ACC112 (cell line): ENCODE results near the gene NET1.
A peak's percentile ranks its signal among the peaks of the same experiment; 100 is the strongest.

Experiments
- H2AFZ ChIP-seq: fragments of 200-600 bp; sonication (generic); one replicate; pipeline ENCODE4 v1.6.0; 2017; ENCODE audit warnings: antibody characterized with exemption, low read length; ENCODE audit not compliant: unreplicated experiment
- H3K27ac ChIP-seq: fragments of 200-600 bp; sonication (generic); 2 replicates; pipeline ENCODE4 v1.5.1; 2014; ENCODE audit warnings: low read depth, mild to moderate bottlenecking, antibody characterized with exemption, low read length, moderate library complexity
- H3K27me3 ChIP-seq: fragments of 200-600 bp; sonication (generic); 2 replicates; pipeline ENCODE4 v1.6.1; 2014; ENCODE audit warnings: mild to moderate bottlenecking, antibody characterized with exemption, low read length, moderate library complexity, mixed read lengths; ENCODE audit not compliant: insufficient read depth
- H3K36me3 ChIP-seq: fragments of 200-600 bp; sonication (generic); 2 replicates; pipeline ENCODE4 v1.6.1; 2016; ENCODE audit warnings: mild to moderate bottlenecking, antibody characterized with exemption, low read length, moderate library complexity, mixed read lengths; ENCODE audit not compliant: insufficient read depth
- H3K4me1 ChIP-seq: fragments of 200-600 bp; sonication (generic); one replicate; pipeline ENCODE4 v1.6.1; 2016; ENCODE audit warnings: low read length, mixed read lengths; ENCODE audit not compliant: insufficient read depth, unreplicated experiment, control insufficient read depth
- H3K4me3 ChIP-seq: fragments of 200-600 bp; sonication (generic); 2 replicates; pipeline ENCODE4 v1.5.1; 2014; ENCODE audit warnings: mild to moderate bottlenecking, low read depth, low read length
- H3K79me2 ChIP-seq: fragments of 200-600 bp; sonication (generic); one replicate; pipeline ENCODE4 v1.6.0; 2016; ENCODE audit warnings: low read length; ENCODE audit not compliant: control insufficient read depth, unreplicated experiment, insufficient read depth

Gene NET1

GRCh38 chr10:5453749-5454489 lies 41.6 kb downstream of the NET1 start:
- no peak overlapping the region for H3K27ac ChIP-seq
- H3K79me2 ChIP-seq: peaks cover 13% of the 10 kb centered on the region
- peaks cover 9% of the 10 kb centered on the region for H3K4me1 ChIP-seq
- no peak overlapping the region for H2AFZ ChIP-seq
- H3K4me3 ChIP-seq: no peak overlapping the region
- no peaks in the 10 kb centered on the region for H3K27me3 ChIP-seq
- peaks cover 38% of the 10 kb centered on the region; the same call in 1 of the 2 replicates for H3K36me3 ChIP-seq

- no peaks in the 10 kb centered on the region for H3K79me2 ChIP-seq
- H2AFZ ChIP-seq: no peak overlapping the region
- no peaks in the 10 kb centered on the region for H3K27me3 ChIP-seq
- peaks cover 4% of the 10 kb centered on the region for H3K4me1 ChIP-seq
- peaks cover 45% of the 10 kb centered on the region; the same call in 1 of the 2 replicates for H3K36me3 ChIP-seq
- H3K4me3 ChIP-seq: no peak overlapping the region
- H3K27ac ChIP-seq: no peak overlapping the region
Measured at GRCh38 chr10:5456563-5456962, 44.2 kb downstream of the NET1 start.

DNA sequence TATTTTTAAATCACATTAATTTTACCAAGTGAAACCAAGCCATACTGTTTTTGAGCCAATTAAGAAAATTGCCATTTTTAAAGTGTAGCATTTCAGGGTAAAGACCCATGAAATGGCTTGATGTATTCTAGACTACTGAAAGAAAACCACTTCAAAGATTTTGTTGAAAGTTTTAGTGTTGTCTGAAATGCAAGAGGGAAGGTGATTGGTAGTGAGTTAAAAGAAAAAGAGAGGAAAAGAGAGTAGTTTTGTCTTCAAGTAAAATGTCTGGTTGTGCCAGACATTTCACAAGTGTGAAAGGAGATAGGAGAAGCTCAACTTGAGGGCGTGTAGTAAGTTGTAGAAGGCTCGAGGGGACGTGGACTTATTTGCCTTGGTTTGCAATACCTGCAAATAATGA lies 45.4 kb downstream of the NET1 start:
- no peak overlapping the region for H3K4me3 ChIP-seq
- no peaks in the 10 kb centered on the region for H3K79me2 ChIP-seq
- no peaks in the 10 kb centered on the region for H3K27me3 ChIP-seq
- no peak overlapping the region for H2AFZ ChIP-seq
- peaks cover 11% of the 10 kb centered on the region for H3K4me1 ChIP-seq
- H3K36me3 ChIP-seq: peaks cover 45% of the 10 kb centered on the region; the same call in 1 of the 2 replicates
- H3K27ac ChIP-seq: no peak overlapping the region

- Histone ChIP-seq H3K79me2 (no peaks in the 10 kb centered on the region), H3K27ac (no peak overlapping the region), H3K4me3 (no peak overlapping the region), H3K36me3 (peaks cover 42% of the 10 kb centered on the region; the same call in 1 of the 2 replicates), H3K27me3 (no peaks in the 10 kb centered on the region), H3K4me1 (peaks cover 11% of the 10 kb centered on the region), H2AFZ (no peak overlapping the region)
Measured at GRCh38 chr10:5458425-5458824, 46.1 kb downstream of the NET1 start.

DNA sequence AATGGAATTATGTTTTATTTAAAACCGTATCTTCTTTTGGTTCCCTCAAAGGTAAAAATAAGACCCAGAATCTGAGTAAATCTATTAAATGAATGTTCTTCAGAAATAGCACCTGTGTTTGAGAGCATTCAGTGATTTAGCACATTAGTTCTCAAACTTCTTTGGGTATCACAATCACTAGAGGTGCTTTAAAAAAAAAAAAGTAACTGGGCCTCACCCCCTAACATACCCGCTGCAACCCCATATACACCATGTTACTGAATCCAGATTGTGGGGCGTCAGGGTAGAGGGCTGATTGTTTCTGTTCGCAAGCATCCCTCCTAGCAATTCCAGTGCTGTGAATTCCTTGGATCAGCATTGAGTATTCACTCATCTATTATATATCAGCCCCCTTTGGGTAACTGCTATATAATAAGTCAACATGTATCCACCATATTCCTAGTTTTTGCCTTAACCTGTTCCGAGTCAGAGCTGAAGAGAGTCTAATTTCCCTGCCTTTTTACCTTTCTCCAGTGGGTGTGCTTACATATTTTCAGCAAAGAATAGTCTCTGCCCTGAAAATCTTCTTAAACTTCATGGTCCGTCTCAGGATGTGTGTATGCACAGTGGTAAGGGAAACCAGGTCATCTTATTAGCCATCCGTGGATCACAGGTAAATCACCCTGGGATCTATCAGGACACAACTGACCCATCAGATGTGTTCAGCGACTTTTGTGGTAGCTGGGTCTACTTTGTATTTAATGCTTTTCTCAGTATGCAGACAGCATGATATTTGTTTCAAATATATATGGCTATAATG lies 46.8 kb downstream of the NET1 start:
- H3K27me3 ChIP-seq: no peaks in the 10 kb centered on the region
- no peak overlapping the region for H2AFZ ChIP-seq
- no peak overlapping the region for H3K27ac ChIP-seq
- peaks cover 36% of the 10 kb centered on the region; the same call in 1 of the 2 replicates for H3K36me3 ChIP-seq
- H3K4me1 ChIP-seq: peaks cover 11% of the 10 kb centered on the region
- no peaks in the 10 kb centered on the region for H3K79me2 ChIP-seq
- H3K4me3 ChIP-seq: no peak overlapping the region

GRCh38 chr10:5460468-5461202 lies 48.3 kb downstream of the NET1 start:
- no peak overlapping the region for H3K4me3 ChIP-seq
- H3K27me3 ChIP-seq: no peaks in the 10 kb centered on the region
- no peak overlapping the region for H2AFZ ChIP-seq
- H3K36me3 ChIP-seq: peaks cover 26% of the 10 kb centered on the region; the same call in 1 of the 2 replicates
- H3K4me1 ChIP-seq: peaks cover 11% of the 10 kb centered on the region
- no peaks in the 10 kb centered on the region for H3K79me2 ChIP-seq
- no peak overlapping the region for H3K27ac ChIP-seq

DNA sequence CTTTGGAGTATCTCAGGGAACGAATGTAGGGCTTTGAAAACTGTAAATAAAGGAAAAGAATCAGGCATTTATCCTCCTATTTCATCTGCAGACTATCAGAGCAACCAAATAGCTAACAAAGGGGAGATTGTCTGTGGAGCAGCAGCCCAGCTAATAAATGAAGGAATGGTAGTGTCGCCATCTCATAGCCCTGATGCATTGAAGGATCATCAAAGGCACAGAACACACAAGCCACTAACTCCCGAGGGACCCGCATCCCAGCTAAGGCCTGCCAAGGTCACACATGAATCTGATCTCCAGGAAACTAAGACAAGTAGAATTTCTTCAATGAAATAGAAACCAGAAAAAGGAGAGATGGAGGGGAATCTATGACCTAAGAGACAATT lies 48.8 kb downstream of the NET1 start:
- peaks cover 20% of the 10 kb centered on the region; the same call in 1 of the 2 replicates for H3K36me3 ChIP-seq
- no peak overlapping the region for H3K27ac ChIP-seq
- peak overlapping the region; percentile 55; the same call in 1 of the 2 replicates for H3K4me3 ChIP-seq
- H2AFZ ChIP-seq: no peak overlapping the region
- H3K27me3 ChIP-seq: no peaks in the 10 kb centered on the region
- peaks cover 11% of the 10 kb centered on the region for H3K4me1 ChIP-seq
- H3K79me2 ChIP-seq: no peaks in the 10 kb centered on the region

- H2AFZ ChIP-seq: peak overlapping the region; percentile 71
- H3K36me3 ChIP-seq: peaks cover 10% of the 10 kb centered on the region; the same call in 1 of the 2 replicates
- H3K27me3 ChIP-seq: no peaks in the 10 kb centered on the region
- H3K79me2 ChIP-seq: no peaks in the 10 kb centered on the region
- H3K4me3 ChIP-seq: peak overlapping the region; percentile 55
- no peak overlapping the region for H3K27ac ChIP-seq
- peaks cover 11% of the 10 kb centered on the region for H3K4me1 ChIP-seq
Measured at GRCh38 chr10:5461914-5462840, 49.8 kb downstream of the NET1 start.

DNA sequence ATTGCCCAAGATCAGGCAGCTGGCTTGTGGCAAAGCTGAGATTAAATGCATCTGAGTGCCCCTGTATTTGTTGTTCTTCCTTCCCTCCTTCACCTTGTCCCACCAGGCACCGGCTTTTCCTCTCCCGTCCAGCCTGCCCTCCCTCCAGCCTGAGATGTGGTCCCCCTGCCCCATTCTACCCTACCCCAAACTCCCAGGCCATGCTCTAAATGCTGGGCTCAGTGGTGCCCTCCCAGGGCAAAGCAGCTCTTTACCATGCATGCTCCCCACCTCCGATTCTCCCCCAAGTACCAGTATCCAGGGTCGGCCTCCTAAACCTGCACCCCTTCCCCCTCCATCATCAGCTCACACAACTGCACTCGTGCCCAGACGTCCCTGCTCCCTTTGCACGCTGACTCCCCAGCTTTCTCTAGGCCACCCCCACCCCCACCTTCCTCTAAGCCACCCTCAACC lies 50.5 kb downstream of the NET1 start:
- Histone ChIP-seq H3K27ac (no peak overlapping the region), H3K4me3 (no peak overlapping the region), H3K36me3 (peaks cover 8% of the 10 kb centered on the region; the same call in 1 of the 2 replicates), H2AFZ (no peak overlapping the region), H3K27me3 (no peaks in the 10 kb centered on the region), H3K4me1 (peaks cover 11% of the 10 kb centered on the region), H3K79me2 (no peaks in the 10 kb centered on the region)
